SK-N-SH (cell line): ENCODE data around the gene ETF1. TPM values are rescaled to one million over a fixed set of nuclear protein-coding genes. Genes with fewer than 3 reads are reported as not detected.
A peak's percentile ranks its signal among the peaks of the same experiment; 100 is the strongest.

Experiments
- CTCF ChIA-PET: fragments of 300-600, 350-600 bp; formaldehyde crosslinking; extraction: SDS; loops from one replicate; lab custom pipeline; 2021; lab: Yijun Ruan, JAX
- POLR2A ChIA-PET: fragments of 350-600 bp; sonication (Branson Sonifier 250); formaldehyde crosslinking; extraction: SDS; loops from one replicate; lab custom pipeline; 2020; ENCODE audit warnings: antibody characterized with exemption, inconsistent platforms; lab: Yijun Ruan, JAX
- DNase-seq: peaks from one replicate; pipeline ENCODE4 v3.0.0; 2012
- H2AFZ ChIP-seq: fragments of 200-600 bp; sonication (generic); 2 replicates; pipeline ENCODE4 v1.8.1; 2016; ENCODE audit warnings: antibody characterized with exemption, mild to moderate bottlenecking, low read depth
- H3F3A ChIP-seq: fragments of 200-600 bp; sonication (generic); replicated peaks from 2 replicates; pipeline ENCODE3; 2016; ENCODE audit warnings: antibody characterized with exemption, mild to moderate bottlenecking; ENCODE audit not compliant: insufficient read depth
- H3K27ac ChIP-seq, 2 experiments: fragments of 200-500 bp in 1 of 2; fragments of 200-600 bp in 1 of 2; sonication (Bioruptor generic) in 1 of 2; sonication (generic), shearing (Covaris generic) in 1 of 2; 2 replicates each; pipeline versions ENCODE4 v1.5.1 to v1.6.1; 2014 to 2016; ENCODE audit warnings: low read depth in 2 of 2, inconsistent platforms in 1 of 2, low read length in 1 of 2, mild to moderate bottlenecking in 1 of 2, mixed read lengths in 1 of 2
- H3K27me3 ChIP-seq: fragments of 200-600 bp; sonication (generic), shearing (Covaris generic); 2 replicates; pipeline ENCODE4 v1.6.1; 2016; ENCODE audit warnings: mixed run types; ENCODE audit not compliant: insufficient read depth
- H3K36me3 ChIP-seq, 2 experiments: fragments of 200-500 bp in 1 of 2; fragments of 200-600 bp in 1 of 2; sonication (Bioruptor generic) in 1 of 2; sonication (generic) in 1 of 2; replicated peaks in 1 of 2; 2 replicates each; pipeline versions ENCODE3 to v1.5.1; 2014 to 2016; ENCODE audit warnings: low read length in 1 of 2, mild to moderate bottlenecking in 1 of 2; ENCODE audit not compliant: insufficient read depth in 2 of 2, control insufficient read depth in 1 of 2
- H3K4me1 ChIP-seq, 2 experiments: fragments of 200-500 bp in 1 of 2; fragments of 200-600 bp in 1 of 2; sonication (Bioruptor generic) in 1 of 2; sonication (generic), shearing (Covaris generic) in 1 of 2; 2 replicates each; pipeline versions ENCODE4 v1.5.1 to v1.6.1; 2014 to 2016; ENCODE audit warnings: low read depth in 1 of 2, low read length in 1 of 2, mixed run types in 1 of 2; ENCODE audit not compliant: insufficient read depth in 2 of 2, control insufficient read depth in 1 of 2
- H3K4me2 ChIP-seq: fragments of 200-600 bp; sonication (generic), shearing (Covaris generic); 2 replicates; pipeline ENCODE4 v1.6.1; 2017; ENCODE audit warnings: mixed run types
- H3K4me3 ChIP-seq, 2 experiments: fragments of 200-500 bp in 1 of 2; fragments of 200-600 bp in 1 of 2; sonication (Bioruptor generic) in 1 of 2; sonication (generic), shearing (Covaris generic) in 1 of 2; 2 replicates each; pipeline versions ENCODE4 v1.5.1 to v1.8.1; 2014 to 2016; ENCODE audit warnings: low read depth in 2 of 2, inconsistent platforms in 1 of 2, low read length in 1 of 2, mild to moderate bottlenecking in 1 of 2, mixed read lengths in 1 of 2, moderate library complexity in 1 of 2
- H3K79me2 ChIP-seq: fragments of 200-600 bp; sonication (generic); 2 replicates; pipeline ENCODE4 v1.8.1; 2017; ENCODE audit warnings: mild to moderate bottlenecking; ENCODE audit not compliant: insufficient read depth
- H3K9ac ChIP-seq: fragments of 200-600 bp; sonication (generic); 2 replicates; pipeline ENCODE4 v1.6.1; 2017; ENCODE audit warnings: mixed run types
- H3K9me2 ChIP-seq: fragments of 200-600 bp; sonication (generic); 2 replicates; pipeline ENCODE4 v1.6.1; 2017; ENCODE audit warnings: mixed run types
- H3K9me3 ChIP-seq: fragments of 200-600 bp; sonication (generic); 2 replicates; pipeline ENCODE4 v1.6.1; 2017; ENCODE audit warnings: mixed run types, mild to moderate bottlenecking, moderate library complexity
- H4K20me1 ChIP-seq: fragments of 200-600 bp; sonication (generic); 2 replicates; pipeline ENCODE4 v1.6.1; 2017; ENCODE audit warnings: mild to moderate bottlenecking, mixed run types; ENCODE audit not compliant: insufficient read depth
- NFIC ChIP-seq: IDR thresholded peaks from 2 replicates; pipeline ENCODE4 v1.4.0; 2012; ENCODE audit warnings: borderline replicate concordance
- NRF1 ChIP-seq: IDR thresholded peaks from 2 replicates; pipeline ENCODE4 v1.6.1; 2012; ENCODE audit warnings: low read depth, mild to moderate bottlenecking, low read length
- RCOR1 ChIP-seq: fragments of 150-350 bp; IDR thresholded peaks from 2 replicates; pipeline ENCODE4 v1.6.1; 2017; ENCODE audit warnings: antibody characterized with exemption, low read length
- SIN3A ChIP-seq: IDR thresholded peaks from 2 replicates; pipeline ENCODE4 v1.6.1; 2012; ENCODE audit warnings: low read depth, mild to moderate bottlenecking, low read length, moderate library complexity, borderline replicate concordance
- TAF1 ChIP-seq: IDR thresholded peaks from 2 replicates; pipeline ENCODE4 v1.6.1; 2012; ENCODE audit warnings: low read depth, mild to moderate bottlenecking, low read length, moderate library complexity, borderline replicate concordance
- WGBS: methylation state at CpG from one replicate; pipeline ENCODE4 v1.1.6; 2017; ENCODE audit warnings: low lambda C conversion rate; 5-methylcytosine and 5-hydroxymethylcytosine counted together
- polyA plus RNA-seq, 3 experiments: library from polyadenylated mRNA; depleted of rRNA; stranded (reverse); fragments of >200 nt; gene quantifications; 2 replicates each; pipeline ENCODE4 v1.2.3, GENCODE V29; 2012
- TF ChIP-seq, protein P1 (sequence below): fragments of 200-600 bp; sonication (generic); IDR thresholded peaks from 2 replicates; pipeline ENCODE4 v1.6.1; 2017; ENCODE audit warnings: antibody characterized with exemption, mild to moderate bottlenecking, moderate library complexity

Gene ETF1
- polyA plus RNA-seq, 1 of the 3 experiments (the other 2 are of a cell fraction): 36.7 TPM

DNA sequence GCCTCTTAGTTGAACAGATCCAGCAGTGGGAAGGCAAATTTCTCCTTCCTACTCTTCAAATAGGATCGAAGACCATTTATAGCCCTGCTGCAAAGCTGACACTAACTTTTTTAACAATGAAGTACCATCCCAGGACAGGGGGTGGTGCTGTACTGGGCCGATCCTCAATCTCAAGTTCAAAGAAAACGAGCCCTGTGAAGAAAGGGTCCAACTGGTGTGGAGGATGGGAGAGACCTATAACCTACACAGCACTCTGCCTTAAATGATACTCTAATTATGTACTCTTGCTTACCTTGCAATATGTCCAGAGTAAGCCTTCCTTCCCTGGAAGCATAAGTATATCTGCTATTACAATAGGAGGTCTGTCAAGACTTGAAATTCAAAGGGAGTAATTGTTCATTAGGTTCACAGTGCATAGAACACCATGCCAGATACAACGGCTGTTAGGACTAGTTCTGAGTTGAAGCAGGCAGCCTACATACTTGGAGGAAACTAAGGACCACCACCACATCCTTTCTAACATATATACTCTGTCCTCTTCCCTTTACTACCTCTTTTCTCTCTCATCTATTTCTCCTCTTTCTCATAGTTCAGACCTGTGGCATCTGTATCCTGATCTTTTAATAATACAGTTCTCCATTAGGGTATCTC, 6.2 kb downstream of the ETF1 start:
- Histone ChIP-seq H3K36me3 (peaks cover 30 to 61% of the 10 kb centered on the region in 2 experiments), H3K9me2 (no peaks in the 10 kb centered on the region), H2AFZ (no peak overlapping the region), H3K27me3 (no peaks in the 10 kb centered on the region), H3K27ac (no peak overlapping the region; a peak in 1 of 4 replicates), H3K9ac (no peak overlapping the region), H3K4me3 (no peak overlapping the region), H3K4me1 (peaks cover 11 to 12% of the 10 kb centered on the region in 2 experiments), H3K79me2 (peaks cover 100% of the 10 kb centered on the region), H3F3A (no peaks in the 10 kb centered on the region), H4K20me1 (peaks cover 91% of the 10 kb centered on the region), H3K4me2 (no peak overlapping the region), H3K9me3 (no peaks in the 10 kb centered on the region)
- TF ChIP-seq, protein P1, sequence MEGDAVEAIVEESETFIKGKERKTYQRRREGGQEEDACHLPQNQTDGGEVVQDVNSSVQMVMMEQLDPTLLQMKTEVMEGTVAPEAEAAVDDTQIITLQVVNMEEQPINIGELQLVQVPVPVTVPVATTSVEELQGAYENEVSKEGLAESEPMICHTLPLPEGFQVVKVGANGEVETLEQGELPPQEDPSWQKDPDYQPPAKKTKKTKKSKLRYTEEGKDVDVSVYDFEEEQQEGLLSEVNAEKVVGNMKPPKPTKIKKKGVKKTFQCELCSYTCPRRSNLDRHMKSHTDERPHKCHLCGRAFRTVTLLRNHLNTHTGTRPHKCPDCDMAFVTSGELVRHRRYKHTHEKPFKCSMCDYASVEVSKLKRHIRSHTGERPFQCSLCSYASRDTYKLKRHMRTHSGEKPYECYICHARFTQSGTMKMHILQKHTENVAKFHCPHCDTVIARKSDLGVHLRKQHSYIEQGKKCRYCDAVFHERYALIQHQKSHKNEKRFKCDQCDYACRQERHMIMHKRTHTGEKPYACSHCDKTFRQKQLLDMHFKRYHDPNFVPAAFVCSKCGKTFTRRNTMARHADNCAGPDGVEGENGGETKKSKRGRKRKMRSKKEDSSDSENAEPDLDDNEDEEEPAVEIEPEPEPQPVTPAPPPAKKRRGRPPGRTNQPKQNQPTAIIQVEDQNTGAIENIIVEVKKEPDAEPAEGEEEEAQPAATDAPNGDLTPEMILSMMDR: peak; percentile 54
- TF ChIP-seq RCOR1: no peak
- peak; percentile 40 for DNase-seq
- POLR2A ChIA-PET: no interaction called here
- CTCF ChIA-PET: interaction anchor here (0.9 to 2.5 kb wide), 3 partner anchors 8 to 185 kb away, joined by 3 to 5 read pairs (median 5); partner anchors contain the start of gene KDM3B
- 91% methylated on average over 4 of the region's 4 CpGs for WGBS

DNA sequence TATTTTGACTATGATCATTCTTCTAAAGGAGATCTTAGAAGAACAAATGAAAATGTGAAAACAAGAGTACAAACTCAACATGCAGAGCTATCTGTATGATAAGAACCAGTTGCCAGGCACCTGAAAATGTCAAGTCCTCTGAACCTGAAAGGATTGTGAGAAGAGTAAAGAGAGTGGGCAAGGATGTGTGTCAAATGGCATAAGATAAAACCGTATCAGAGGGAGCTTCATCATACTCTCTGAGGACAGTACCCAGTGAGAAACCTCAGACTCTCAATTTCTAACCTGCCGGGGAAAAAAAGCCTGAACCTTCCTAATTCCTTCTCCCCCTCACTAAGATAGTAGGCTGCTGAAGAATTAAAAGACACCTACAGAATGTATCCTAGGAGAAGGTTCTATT, 6.8 kb downstream of the ETF1 start:
- Histone ChIP-seq H3K36me3 (peaks cover 30 to 60% of the 10 kb centered on the region in 2 experiments), H3K9me2 (no peaks in the 10 kb centered on the region), H3K9me3 (no peaks in the 10 kb centered on the region), H2AFZ (no peak overlapping the region)
- POLR2A ChIA-PET: no interaction called here
- TF ChIP-seq NRF1 (no peak), SIN3A (no peak), NFIC (no peak), TAF1 (no peak)
- TF ChIP-seq, all 33 proteins: peak for 0
- Histone ChIP-seq H4K20me1 (peaks cover 92% of the 10 kb centered on the region), H3K27ac (no peak overlapping the region), H3F3A (no peaks in the 10 kb centered on the region), H3K4me1 (peaks cover 7% of the 10 kb centered on the region in 2 experiments), H3K9ac (no peak overlapping the region), H3K79me2 (peaks cover 100% of the 10 kb centered on the region), H3K4me2 (no peak overlapping the region), H3K4me3 (no peak overlapping the region), H3K27me3 (no peaks in the 10 kb centered on the region)
- CTCF ChIA-PET: interaction anchor here (0.9 to 2.5 kb wide), 4 partner anchors 8 to 184 kb away, joined by 3 to 5 read pairs (median 4); partner anchors contain the start of gene KDM3B
- no peak for DNase-seq
- 45% methylated on average over 2 of the region's 2 CpGs for WGBS
